GM11168 (cell line): ENCODE results near the gene PLA2G4E.

Source experiments
- in situ Hi-C: fragments of 300-500 bp; cut with MboI; formaldehyde crosslinking; loops from one replicate; pipeline ENCODE4 v1.12.0; 2022; ENCODE audit warnings: low sequenced_read_pairs; ENCODE audit not compliant: unreplicated experiment

PLA2G4E gene

GRCh38 chr15:41965441-41966413 lies 55.1 kb downstream of the PLA2G4E start:
- in situ Hi-C loops, result no loop called here

GRCh38 chr15:41961595-41962202 lies 59.1 kb downstream of the PLA2G4E start:
- in situ Hi-C loops, result no loop called here

GRCh38 chr15:41961001-41961518 lies 59.8 kb downstream of the PLA2G4E start:
- in situ Hi-C loops, result no loop called here

- in situ Hi-C loops, result no loop called here
These were observed 62.8 kb downstream of the PLA2G4E start for GRCh38 chr15:41958002-41958420.

GRCh38 chr15:41957021-41957897 lies 63.6 kb downstream of the PLA2G4E start:
- in situ Hi-C loops, result no loop called here

- in situ Hi-C loops, result no loop called here
These were observed 64.9 kb downstream of the PLA2G4E start for GRCh38 chr15:41955807-41956525.

GRCh38 chr15:41955100-41955499 lies 65.7 kb downstream of the PLA2G4E start:
- in situ Hi-C loops, result no loop called here

GRCh38 chr15:41954036-41954435 lies 66.8 kb downstream of the PLA2G4E start:
- in situ Hi-C loops, result no loop called here

- in situ Hi-C loops, result no loop called here
These were observed 68.8 kb downstream of the PLA2G4E start for GRCh38 chr15:41952013-41952563.

- in situ Hi-C loops, result no loop called here
These were observed 69.3 kb downstream of the PLA2G4E start for GRCh38 chr15:41951571-41951970.

- in situ Hi-C loops, result no loop called here
These were observed 70.4 kb downstream of the PLA2G4E start for GRCh38 chr15:41950489-41950888.

GRCh38 chr15:41950127-41950483 lies 70.7 kb downstream of the PLA2G4E start:
- in situ Hi-C loops, result no loop called here

GRCh38 chr15:41949401-41950126 lies 71.3 kb downstream of the PLA2G4E start:
- in situ Hi-C loops, result no loop called here

GRCh38 chr15:41948490-41948889 lies 72.4 kb downstream of the PLA2G4E start:
- in situ Hi-C loops, result no loop called here

- in situ Hi-C loops, result no loop called here
These were observed 73.9 kb downstream of the PLA2G4E start for GRCh38 chr15:41946970-41947369.

- in situ Hi-C loops, result no loop called here
These were observed 75.1 kb downstream of the PLA2G4E start for GRCh38 chr15:41945731-41946130.

- in situ Hi-C loops, result no loop called here
These were observed 75.6 kb downstream of the PLA2G4E start for GRCh38 chr15:41945221-41945620.

- in situ Hi-C loops, result no loop called here
These were observed 76.4 kb downstream of the PLA2G4E start for GRCh38 chr15:41944313-41944940.
